Epithelial cell of proximal tubule (primary cell): Measurements from ENCODE around the gene UROS. TPM values are rescaled to one million over a fixed set of nuclear protein-coding genes. Genes with fewer than 3 reads are reported as not detected.

Experiments used
- DNase-seq: peaks from one replicate; pipeline ENCODE4 v3.0.0-alpha.2; 2011; ENCODE audit warnings: low read depth
- H3K4me3 ChIP-seq: 2 replicates; pipeline ENCODE4 v1.5.1; 2011; ENCODE audit warnings: low read depth, mild to moderate bottlenecking, low read length
- CTCF ChIP-seq: conservative IDR thresholded peaks from 2 replicates; pipeline ENCODE4 v1.5.1; 2012; ENCODE audit warnings: low read depth, mild to moderate bottlenecking, low read length
- total RNA-seq: library from RNA; depleted of rRNA; stranded (reverse); fragments of >200 nt; gene quantifications from 2 replicates; pipeline ENCODE4 v1.2.3, GENCODE V29; 2015

The UROS gene
- total RNA-seq, 1 donor from 2014 or later: 56.8 TPM

GRCh38 chr10:125836746-125837145, 13.7 kb upstream of the UROS start:
- DNase-seq: no peak
- TF ChIP-seq CTCF: no peak
- no peak overlapping the region for H3K4me3 ChIP-seq

GRCh38 chr10:125828311-125828710, 5.3 kb upstream of the UROS start:
- H3K4me3 ChIP-seq: no peak overlapping the region
- TF ChIP-seq CTCF: no peak
- no peak for DNase-seq

GRCh38 chr10:125827133-125827532, 4.1 kb upstream of the UROS start:
- TF ChIP-seq CTCF: no peak
- H3K4me3 ChIP-seq: no peak overlapping the region
- DNase-seq: no peak

- no peak for DNase-seq
- no peak for TF ChIP-seq CTCF
- H3K4me3 ChIP-seq: peak overlapping the region; percentile 98
These were observed 1.7 kb upstream of the UROS start for GRCh38 chr10:125824736-125825135.

GRCh38 chr10:125823663-125824251, 699 bp upstream of the UROS start:
- peak overlapping the region; percentile 98 for H3K4me3 ChIP-seq
- TF ChIP-seq CTCF: no peak
- DNase-seq: no peak

- DNase-seq: no peak
- no peak for TF ChIP-seq CTCF
- H3K4me3 ChIP-seq: no peak overlapping the region
These were observed 2.4 kb downstream of the UROS start for GRCh38 chr10:125820701-125821100.

- no peak for TF ChIP-seq CTCF
- DNase-seq: no peak
- H3K4me3 ChIP-seq: no peak overlapping the region
These were observed 5.6 kb downstream of the UROS start for GRCh38 chr10:125817337-125817946.
